Thymus (tissue), 11 donors: ENCODE measurements around the gene ELMO1. TPM values are rescaled to one million over a fixed set of nuclear protein-coding genes. Genes with fewer than 3 reads are reported as not detected.
A peak's percentile ranks its signal among the peaks of the same experiment; 100 is the strongest.

Experiments used
- DNase-seq, 9 donors: peaks; one replicate each; pipeline ENCODE4 v3.0.0-alpha.2; 2013; ENCODE audit warnings: low spot score in 9 of 9, low read depth in 6 of 9, missing footprints in 1 of 9
- H3K27ac ChIP-seq, 2 donors: one replicate each; pipeline ENCODE4 v1.5.1; 2013; ENCODE audit warnings: control low read depth in 1 of 2, low read depth in 1 of 2, low read length in 1 of 2, mild to moderate bottlenecking in 1 of 2, moderate library complexity in 1 of 2
- H3K27me3 ChIP-seq, 2 donors: one replicate each; pipeline ENCODE4 v1.5.1; 2013; ENCODE audit warnings: low read length in 1 of 2; ENCODE audit not compliant: control insufficient read depth in 2 of 2, insufficient read depth in 1 of 2
- H3K36me3 ChIP-seq, 2 donors: one replicate each; pipeline ENCODE4 v1.5.1; 2013; ENCODE audit warnings: low read length in 1 of 2, mild to moderate bottlenecking in 1 of 2, moderate library complexity in 1 of 2; ENCODE audit not compliant: control insufficient read depth in 2 of 2, insufficient read depth in 2 of 2
- H3K4me1 ChIP-seq, 2 donors: one replicate each; pipeline ENCODE4 v1.5.1; 2013; ENCODE audit warnings: low read length in 2 of 2; ENCODE audit not compliant: control insufficient read depth in 2 of 2, insufficient read depth in 2 of 2
- H3K4me3 ChIP-seq, 2 donors: one replicate each; pipeline ENCODE4 v1.5.1; 2013; ENCODE audit warnings: low read length in 2 of 2, control low read depth in 1 of 2, mild to moderate bottlenecking in 1 of 2
- H3K9me3 ChIP-seq, 2 donors: one replicate each; pipeline ENCODE4 v1.5.1; 2013; ENCODE audit warnings: low read length in 1 of 2, mild to moderate bottlenecking in 1 of 2; ENCODE audit not compliant: control insufficient read depth in 2 of 2, insufficient read depth in 1 of 2
- WGBS: extraction: QIAGEN DNeasy Blood & Tissue Kit; methylation state at CpG from one replicate; pipeline ENCODE4 v1.1.7; 2013; 5-methylcytosine and 5-hydroxymethylcytosine counted together
- polyA plus RNA-seq: library from polyadenylated mRNA; stranded (reverse); fragments of 200-250 nt; gene quantifications from one replicate; pipeline ENCODE4 v1.2.3, GENCODE V29; 2013
- total RNA-seq: library from RNA; stranded (reverse); fragments of 120-200 nt; gene quantifications from one replicate; pipeline ENCODE4 v1.2.4, GENCODE V29; 2013
- donor health status: healthy.

Gene ELMO1
- total and polyA plus RNA-seq, 2 donors, result 18.7 to 22.5 TPM

DNA sequence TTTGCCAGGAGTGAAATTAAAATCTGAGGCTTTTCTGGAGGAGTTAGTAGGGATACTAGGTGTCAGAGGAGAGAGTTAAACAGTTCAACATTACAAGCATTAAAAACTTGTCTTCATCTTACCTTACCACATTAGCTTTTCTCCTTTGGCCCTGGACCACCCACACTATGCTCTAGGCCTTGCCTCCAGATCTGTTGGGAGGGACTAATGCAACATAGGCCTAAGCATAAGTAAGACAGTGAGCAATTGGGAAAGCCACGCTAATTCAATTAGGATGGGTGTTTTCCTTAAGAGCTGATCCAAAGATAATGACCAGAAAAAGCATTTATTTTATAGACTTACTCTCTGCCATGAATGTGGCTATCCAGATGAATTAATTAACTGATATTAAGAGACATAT, 158.9 kb downstream of the ELMO1 start:
- no peak for DNase-seq
- Histone ChIP-seq H3K4me1 (peaks cover 7 to 19% of the 10 kb centered on the region in 2 donors), H3K36me3 (no peaks in the 10 kb centered on the region), H3K27me3 (no peaks in the 10 kb centered on the region), H3K27ac (no peak overlapping the region), H3K9me3 (no peaks in the 10 kb centered on the region), H3K4me3 (no peak overlapping the region)
- WGBS, result 96% methylated on average over 1 of the region's 1 CpG

DNA sequence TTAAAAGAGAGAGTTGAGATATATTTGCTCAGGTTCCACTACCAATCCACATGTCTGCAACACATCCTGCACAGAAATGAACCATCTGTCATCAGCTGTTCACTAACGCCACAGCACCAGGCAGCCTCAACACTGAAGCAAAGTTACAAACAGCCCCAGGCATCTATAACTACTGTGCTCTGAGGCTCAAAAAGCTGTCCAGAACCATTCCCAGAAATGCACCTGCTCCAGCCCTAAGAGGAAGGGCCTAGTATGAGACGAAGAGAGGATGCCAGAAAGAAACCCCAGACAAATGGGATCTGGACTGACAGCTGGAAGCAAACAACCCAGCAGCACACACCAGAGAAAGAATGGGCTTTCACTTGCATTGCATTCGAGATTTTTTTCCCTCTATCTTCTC, 159.3 kb downstream of the ELMO1 start:
- H3K27me3 ChIP-seq, result no peaks in the 10 kb centered on the region
- no peak overlapping the region for H3K4me3 ChIP-seq
- no peaks in the 10 kb centered on the region for H3K36me3 ChIP-seq
- peak in 1 of 9 donors; percentile 10 for DNase-seq
- no peak overlapping the region for H3K27ac ChIP-seq
- H3K4me1 ChIP-seq, result peaks cover 7 to 20% of the 10 kb centered on the region in 2 donors
- H3K9me3 ChIP-seq, result no peaks in the 10 kb centered on the region
- 78% methylated on average over 3 of the region's 3 CpGs for WGBS

DNA sequence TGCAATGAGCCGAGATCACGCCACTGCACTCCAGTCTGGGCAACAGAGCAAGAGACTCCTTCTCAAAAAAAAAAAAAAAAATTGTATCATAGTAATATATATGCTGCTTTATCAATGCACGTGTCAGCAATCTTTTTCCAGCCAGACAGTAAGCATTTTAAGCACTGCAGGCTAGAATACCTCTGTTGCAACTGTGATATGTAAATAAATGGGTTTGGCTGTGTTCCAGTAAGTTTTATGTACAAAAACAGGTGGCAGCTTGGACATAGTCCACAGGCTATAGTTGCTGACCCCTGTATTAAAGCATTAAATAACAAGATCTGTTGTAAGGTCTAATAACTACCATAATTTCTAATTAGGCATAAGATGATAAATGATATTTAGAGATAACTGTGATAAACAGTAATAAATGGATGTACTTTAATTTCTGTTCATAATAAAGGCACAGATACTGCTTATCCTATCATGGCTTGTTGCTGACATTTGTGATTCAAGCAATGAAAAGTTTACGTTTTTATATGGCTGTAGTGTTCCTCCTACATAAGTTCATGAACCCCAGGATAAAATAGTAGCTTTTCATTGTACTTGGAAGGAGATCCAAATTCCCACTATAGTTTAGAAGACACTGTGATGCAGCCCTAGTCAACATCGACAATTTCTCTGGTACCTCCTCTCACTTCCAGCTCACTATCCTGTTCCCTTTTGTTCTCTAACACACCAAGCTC, 161.4 kb downstream of the ELMO1 start:
- Histone ChIP-seq H3K27ac (no peak overlapping the region), H3K4me3 (no peak overlapping the region), H3K4me1 (peaks cover 7 to 20% of the 10 kb centered on the region in 2 donors), H3K27me3 (no peaks in the 10 kb centered on the region), H3K9me3 (no peaks in the 10 kb centered on the region), H3K36me3 (no peaks in the 10 kb centered on the region)
- no peak for DNase-seq
- WGBS, result 85% methylated on average over 5 of the region's 5 CpGs

DNA sequence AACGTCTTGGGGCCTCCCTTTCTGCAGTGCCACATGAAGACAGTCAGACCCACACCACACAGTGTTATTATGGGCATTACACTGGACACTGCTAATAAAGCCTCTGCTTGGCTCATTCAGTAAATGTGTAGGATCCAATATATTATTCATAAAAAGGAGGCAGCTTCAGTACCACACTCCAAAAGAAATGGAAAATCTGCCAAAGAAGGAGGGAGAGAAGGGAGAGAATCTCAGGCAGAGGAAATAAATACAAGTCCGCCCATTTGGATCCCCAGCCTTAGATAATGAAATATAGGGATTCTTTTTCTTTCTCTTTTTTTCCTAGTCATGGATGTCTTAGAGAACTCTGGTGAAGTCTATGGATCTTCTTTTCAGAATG, 162.2 kb downstream of the ELMO1 start:
- H3K27ac ChIP-seq, result peak overlapping the region in 1 of 2 donors; percentile 1
- H3K4me3 ChIP-seq, result no peak overlapping the region
- H3K36me3 ChIP-seq, result no peaks in the 10 kb centered on the region
- no peak for DNase-seq
- H3K4me1 ChIP-seq, result peaks cover 7 to 20% of the 10 kb centered on the region in 2 donors
- WGBS, result 52% methylated on average over 2 of the region's 2 CpGs
- H3K9me3 ChIP-seq, result no peaks in the 10 kb centered on the region
- no peaks in the 10 kb centered on the region for H3K27me3 ChIP-seq

DNA sequence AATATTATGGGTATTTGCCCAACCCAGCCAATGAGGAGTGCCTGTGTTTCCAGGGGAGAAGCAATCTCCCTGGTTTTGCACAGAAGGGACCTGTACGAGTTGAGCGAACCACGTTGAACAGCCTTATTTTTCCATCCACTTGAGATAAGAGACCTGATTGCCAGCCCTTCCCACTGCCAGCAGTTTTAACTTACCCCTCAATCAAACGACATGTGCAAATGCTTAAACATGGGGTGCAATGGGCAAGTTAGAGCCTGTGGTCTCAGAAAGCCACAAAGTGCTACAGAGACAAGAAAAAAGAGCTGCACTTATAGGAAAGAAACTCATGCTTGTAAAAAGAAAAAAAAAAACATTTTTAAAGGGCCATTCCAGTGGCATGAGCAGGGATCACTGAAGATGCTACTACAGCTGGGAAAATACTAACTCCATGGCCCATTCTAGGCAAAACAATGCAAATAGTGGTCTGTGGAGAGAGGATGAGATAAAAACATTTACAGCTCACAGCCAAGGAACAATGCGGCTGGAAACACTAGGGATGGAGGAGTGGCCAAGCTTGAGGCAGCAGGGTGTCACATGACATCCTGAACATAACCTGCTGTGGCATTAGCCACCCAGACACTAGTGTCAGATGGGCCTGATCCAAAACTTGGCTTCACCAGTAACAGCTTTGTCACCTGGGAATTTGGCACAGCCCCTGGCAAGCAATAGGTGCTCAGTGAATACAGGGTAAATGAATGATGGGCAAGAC, 162.8 kb downstream of the ELMO1 start:
- H3K36me3 ChIP-seq, result no peaks in the 10 kb centered on the region
- no peak overlapping the region for H3K4me3 ChIP-seq
- DNase-seq, result peak in 2 of 9 donors; percentile 26 to 43
- no peaks in the 10 kb centered on the region for H3K27me3 ChIP-seq
- H3K27ac ChIP-seq, result peak overlapping the region in 1 of 2 donors; percentile 1
- 14% methylated on average over 5 of the region's 5 CpGs for WGBS
- H3K4me1 ChIP-seq, result peaks cover 7 to 20% of the 10 kb centered on the region in 2 donors
- H3K9me3 ChIP-seq, result no peaks in the 10 kb centered on the region

DNA sequence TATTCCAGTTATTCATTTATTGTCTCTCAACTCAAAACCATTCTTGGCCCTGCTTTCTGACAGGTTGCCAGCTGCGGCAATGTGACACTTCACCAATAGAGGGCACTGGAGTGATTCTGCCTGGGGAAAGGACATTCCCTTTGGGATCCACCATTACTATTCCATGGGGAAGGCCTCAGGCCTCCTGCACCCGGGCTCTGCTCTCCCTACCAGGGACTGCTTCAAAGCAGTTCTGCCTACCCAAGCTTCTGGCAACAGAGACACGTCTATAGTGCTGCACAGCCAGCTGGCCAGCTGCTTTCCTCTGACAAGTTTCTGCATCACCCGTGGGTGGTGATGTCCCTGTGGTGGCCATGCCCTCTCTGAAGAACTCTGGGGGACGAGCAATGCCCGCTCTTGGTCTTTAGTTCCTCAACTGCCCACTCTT, 163.8 kb downstream of the ELMO1 start:
- Histone ChIP-seq H3K9me3 (no peaks in the 10 kb centered on the region), H3K36me3 (no peaks in the 10 kb centered on the region), H3K4me3 (no peak overlapping the region), H3K27me3 (no peaks in the 10 kb centered on the region), H3K4me1 (peaks cover 7 to 20% of the 10 kb centered on the region in 2 donors), H3K27ac (no peak overlapping the region)
- peak in 4 of 9 donors; percentile 15 to 38 (median 22) for DNase-seq
- WGBS, result 83% methylated on average over 6 of the region's 6 CpGs

DNA sequence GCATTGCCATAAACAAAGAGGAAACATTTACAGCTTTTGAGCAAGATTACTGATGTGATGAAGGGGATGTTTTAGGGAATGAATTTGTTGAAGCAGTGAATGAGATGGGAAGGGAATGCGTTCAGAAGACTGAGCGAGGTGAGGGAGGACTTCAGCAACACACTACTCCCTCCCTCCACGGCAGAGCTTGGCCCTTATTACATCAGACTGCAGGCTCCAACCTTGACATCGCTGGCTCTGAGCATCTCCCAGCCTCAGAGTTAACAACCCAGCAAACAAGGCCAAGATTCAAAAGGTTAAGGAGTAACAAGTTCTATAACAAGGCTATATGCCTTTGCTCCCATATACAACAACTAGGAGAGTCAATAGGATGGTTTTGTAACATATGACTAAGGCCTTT, 164.4 kb downstream of the ELMO1 start:
- 92% methylated on average over 4 of the region's 4 CpGs for WGBS
- H3K36me3 ChIP-seq, result no peaks in the 10 kb centered on the region
- H3K9me3 ChIP-seq, result no peaks in the 10 kb centered on the region
- peaks cover 7 to 20% of the 10 kb centered on the region in 2 donors for H3K4me1 ChIP-seq
- H3K27ac ChIP-seq, result no peak overlapping the region
- DNase-seq, result no peak
- no peaks in the 10 kb centered on the region for H3K27me3 ChIP-seq
- H3K4me3 ChIP-seq, result no peak overlapping the region

DNA sequence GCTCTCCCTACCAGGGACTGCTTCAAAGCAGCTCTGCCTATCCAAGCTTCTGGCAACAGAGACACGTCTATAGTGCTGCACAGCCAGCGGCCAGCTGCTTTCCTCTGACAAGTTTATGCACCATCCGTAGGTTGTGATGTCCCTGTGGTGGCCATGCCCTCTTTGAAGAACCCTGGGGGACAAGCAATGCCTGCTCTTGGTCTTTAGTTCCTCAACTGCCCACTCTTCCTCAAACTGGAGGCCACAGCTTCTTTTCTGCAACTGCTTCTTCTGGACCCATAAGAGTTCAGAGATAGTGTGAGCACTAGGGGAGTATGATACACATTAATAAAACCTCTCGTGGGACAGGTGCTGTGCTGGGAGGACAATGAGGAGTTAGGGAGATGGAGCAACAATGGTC, 164.9 kb downstream of the ELMO1 start:
- Histone ChIP-seq H3K4me1 (peaks cover 7 to 20% of the 10 kb centered on the region in 2 donors), H3K9me3 (no peaks in the 10 kb centered on the region), H3K27ac (no peak overlapping the region), H3K36me3 (no peaks in the 10 kb centered on the region), H3K4me3 (no peak overlapping the region), H3K27me3 (no peaks in the 10 kb centered on the region)
- 86% methylated on average over 4 of the region's 4 CpGs for WGBS
- no peak for DNase-seq

DNA sequence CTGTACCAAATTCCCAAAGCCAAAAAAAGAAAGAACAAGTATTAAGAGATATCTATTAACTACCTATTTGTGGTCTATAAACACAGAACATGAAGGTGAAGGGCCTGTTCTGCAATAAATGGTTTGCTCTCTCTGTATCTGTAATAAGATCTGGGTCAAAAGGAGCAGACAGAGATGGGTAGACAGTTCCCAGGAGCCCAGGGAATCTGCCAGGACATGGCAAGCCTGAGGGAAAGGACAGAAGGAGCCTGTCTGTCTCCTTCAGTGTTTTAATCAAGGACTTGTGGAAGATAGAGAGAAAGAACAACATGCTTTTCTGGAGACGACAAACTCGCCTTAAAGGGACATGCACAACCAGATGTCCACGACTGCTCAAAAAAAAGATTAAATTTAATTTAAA, 165.7 kb downstream of the ELMO1 start:
- no peaks in the 10 kb centered on the region for H3K27me3 ChIP-seq
- peaks cover 7 to 20% of the 10 kb centered on the region in 2 donors for H3K4me1 ChIP-seq
- 97% methylated on average over 3 of the region's 3 CpGs for WGBS
- no peak overlapping the region for H3K27ac ChIP-seq
- H3K9me3 ChIP-seq, result no peaks in the 10 kb centered on the region
- no peaks in the 10 kb centered on the region for H3K36me3 ChIP-seq
- no peak for DNase-seq
- H3K4me3 ChIP-seq, result no peak overlapping the region
